Stimulated activated CD8-positive, alpha-beta memory T cell treated with anti-CD3 and anti-CD28 coated beads, Interleukin-4, amount 100 ng/mL, for 48 hours (primary cell): ENCODE results near the gene ATAD3B.
"Not testable (repeated sequence)": the region's sequence is repeated elsewhere in the genome, so short reads cannot be mapped to it uniquely, and the experiment has no call there.

Experiments used
- DNase-seq: peaks from one replicate; pipeline ENCODE4 v3.0.0-alpha.2; 2020

ATAD3B gene

GRCh38 chr1:1471389-1472052 is at the start of gene ATAD3B:
TSS of gene ATAD3B (plus strand) at chr1:1471765. CDS start at chr1:1471885, 120 bp downstream.
- DNase-seq = peak; percentile 98

GRCh38 chr1:1421907-1422464 is 49.6 kb upstream of the ATAD3B start:
- no peak for DNase-seq

- DNase-seq = no peak
Measured at GRCh38 chr1:1422465-1423244, 48.9 kb upstream of the ATAD3B start.

DNA sequence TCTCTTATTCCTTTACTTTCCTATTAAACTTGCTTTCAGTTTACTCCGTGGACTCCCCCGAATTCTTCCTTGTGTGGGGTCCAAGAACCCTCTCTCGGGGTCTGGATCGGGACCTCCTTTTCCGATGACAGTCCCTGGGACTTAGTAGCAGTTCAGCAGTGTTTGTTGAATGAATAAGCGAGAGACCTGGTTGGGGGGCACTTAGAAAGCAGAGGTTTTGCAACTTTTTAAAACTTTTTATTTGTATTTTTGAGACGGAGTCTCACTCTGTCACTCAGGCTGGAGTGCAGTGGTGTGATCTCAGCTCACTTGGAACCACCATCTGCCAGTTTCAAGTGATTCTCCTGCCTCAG is 48.3 kb upstream of the ATAD3B start:
- DNase-seq = no peak

GRCh38 chr1:1424707-1425106 is 46.9 kb upstream of the ATAD3B start:
- DNase-seq = no peak

DNA sequence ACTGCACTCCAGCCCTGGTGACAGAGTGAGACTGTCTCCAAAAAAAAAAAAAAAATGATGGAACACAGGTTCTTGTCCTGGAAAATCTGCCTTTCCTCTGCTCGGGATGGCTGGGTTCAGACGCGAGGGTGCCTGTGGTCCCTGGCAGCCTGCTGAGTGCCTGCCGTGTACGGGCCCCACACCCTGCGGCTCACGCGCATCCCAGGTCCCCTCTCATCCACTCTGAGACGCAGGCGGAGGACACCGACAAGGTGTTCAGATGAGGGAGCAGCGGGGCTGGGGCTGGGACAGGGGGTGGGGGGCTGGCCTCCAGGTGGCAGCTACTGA is 46.2 kb upstream of the ATAD3B start:
- no peak for DNase-seq

- DNase-seq = no peak
Measured at GRCh38 chr1:1425753-1426495, 45.6 kb upstream of the ATAD3B start.

- no peak for DNase-seq
Measured at GRCh38 chr1:1426496-1427105, 45.0 kb upstream of the ATAD3B start.

- no peak for DNase-seq
Measured at GRCh38 chr1:1427106-1427819, 44.3 kb upstream of the ATAD3B start.

- DNase-seq = no peak
Measured at GRCh38 chr1:1427820-1428148, 43.8 kb upstream of the ATAD3B start.

DNA sequence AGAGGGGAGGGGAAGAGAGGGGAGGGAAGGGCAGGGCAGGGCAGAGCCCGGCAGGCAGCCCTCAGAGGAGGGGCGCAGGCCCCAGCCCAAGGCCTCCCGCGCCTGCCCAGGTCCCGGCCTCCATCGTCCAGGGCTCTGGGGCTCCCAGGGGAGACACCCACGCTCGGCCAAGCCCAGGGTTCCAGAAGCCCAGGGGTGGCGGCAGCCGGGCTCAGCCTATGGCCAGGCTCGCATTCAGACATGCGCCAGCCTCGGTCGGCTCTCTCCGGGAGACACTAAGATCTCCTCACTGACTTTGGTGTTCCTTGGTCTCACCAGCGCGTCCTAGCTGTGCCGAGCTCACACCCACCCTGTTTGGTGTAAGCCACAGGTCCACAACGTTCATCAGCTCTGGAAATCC is 43.4 kb upstream of the ATAD3B start:
- DNase-seq = no peak

DNA sequence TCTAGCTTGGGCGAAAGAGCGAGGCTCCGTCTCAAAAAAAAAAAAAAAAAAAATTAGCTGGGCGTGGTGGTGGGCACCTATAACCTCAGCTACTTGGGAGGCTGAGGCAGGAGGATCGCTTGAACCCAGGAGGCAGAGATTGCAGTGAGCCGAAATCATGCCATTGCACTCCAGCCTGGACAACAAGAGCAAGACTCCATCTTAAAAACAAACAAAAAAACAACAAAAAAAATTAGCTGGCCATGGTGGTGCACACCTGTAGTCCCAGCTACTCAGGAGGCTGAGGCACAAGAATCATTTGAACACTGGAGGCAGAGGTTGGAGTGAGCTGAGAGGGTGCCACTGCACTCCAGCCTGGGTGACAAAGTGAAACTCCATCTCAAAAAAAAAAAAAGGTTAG is 42.6 kb upstream of the ATAD3B start:
- not testable (repeated sequence) for DNase-seq

DNA sequence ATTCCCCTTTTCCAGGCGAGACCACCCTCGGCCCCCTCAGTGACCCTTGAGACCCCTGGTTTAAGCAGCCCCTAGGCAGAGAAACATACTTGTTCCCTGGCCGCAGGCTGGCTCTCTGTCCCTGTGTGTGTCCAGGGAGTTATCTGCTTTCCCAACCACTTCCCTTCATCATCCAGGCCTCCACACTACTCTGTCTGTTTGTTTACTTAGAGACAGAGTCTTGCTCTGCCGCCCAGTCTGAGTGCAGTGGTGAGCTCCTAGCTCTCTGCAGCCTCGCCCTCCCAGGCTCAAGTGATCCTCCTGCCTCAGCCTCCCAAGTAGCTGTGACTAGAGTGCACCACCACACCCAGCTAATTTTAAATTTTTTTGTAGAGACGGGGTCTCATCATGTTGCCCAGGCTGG is 41.9 kb upstream of the ATAD3B start:
- no peak for DNase-seq

GRCh38 chr1:1430114-1430982 is 41.2 kb upstream of the ATAD3B start:
- no peak for DNase-seq

- no peak for DNase-seq
Measured at GRCh38 chr1:1430992-1431844, 40.3 kb upstream of the ATAD3B start.

DNA sequence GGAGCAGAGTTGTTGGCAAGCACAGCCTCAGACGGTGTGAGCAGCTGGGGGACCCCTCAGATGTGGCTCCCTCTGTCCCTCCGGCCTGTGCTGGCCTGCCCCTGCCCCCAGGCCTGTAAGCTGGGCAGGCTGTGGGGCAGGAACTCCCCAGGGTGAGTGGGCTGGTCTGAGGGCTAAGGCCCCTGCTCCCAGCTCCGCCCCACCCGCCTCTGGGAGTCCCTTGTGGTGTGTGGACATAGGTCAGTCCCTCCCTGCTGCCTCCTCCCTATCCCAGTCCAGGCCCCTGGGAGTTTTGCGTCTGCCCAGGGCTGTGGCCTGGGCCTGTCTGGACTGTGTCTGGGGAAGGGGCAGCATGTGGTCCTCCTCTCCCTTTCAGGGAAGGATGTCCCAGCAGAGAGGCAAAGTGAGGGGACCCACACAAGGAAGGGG is 39.7 kb upstream of the ATAD3B start:
- no peak for DNase-seq

DNA sequence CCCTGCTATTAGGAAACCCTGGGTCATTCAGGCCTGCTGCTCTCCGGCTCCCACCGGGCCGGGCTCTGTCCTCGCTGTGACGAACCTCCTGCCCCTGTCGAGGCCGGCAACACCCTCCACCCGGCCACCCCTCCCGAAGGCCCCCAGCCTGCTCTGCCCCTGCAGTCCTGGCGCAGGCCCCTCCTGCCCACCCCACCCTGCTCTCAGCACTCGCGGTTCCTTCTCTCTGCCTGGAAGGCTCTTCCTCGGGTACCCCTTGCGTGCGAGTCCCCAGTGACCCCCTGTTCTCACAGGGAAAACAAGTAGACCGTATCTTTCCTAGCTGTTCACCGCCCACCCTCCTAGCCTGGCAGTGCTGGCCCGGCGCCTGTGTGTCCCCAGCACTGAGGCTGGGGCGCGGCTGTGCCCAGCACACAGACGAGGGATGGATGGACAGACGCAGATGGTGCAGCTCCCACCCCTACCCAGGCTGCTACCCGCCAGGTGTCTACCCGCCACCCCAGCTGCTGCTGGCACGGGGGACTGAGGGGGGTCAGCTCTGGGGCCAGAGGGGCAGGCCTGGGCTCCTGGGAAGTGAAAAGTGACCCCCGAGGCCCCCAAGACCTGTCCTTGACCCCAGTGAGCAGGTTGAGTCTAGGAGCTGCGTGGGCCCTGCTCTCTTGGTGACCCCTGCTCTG is 39.2 kb upstream of the ATAD3B start:
- DNase-seq = no peak

DNA sequence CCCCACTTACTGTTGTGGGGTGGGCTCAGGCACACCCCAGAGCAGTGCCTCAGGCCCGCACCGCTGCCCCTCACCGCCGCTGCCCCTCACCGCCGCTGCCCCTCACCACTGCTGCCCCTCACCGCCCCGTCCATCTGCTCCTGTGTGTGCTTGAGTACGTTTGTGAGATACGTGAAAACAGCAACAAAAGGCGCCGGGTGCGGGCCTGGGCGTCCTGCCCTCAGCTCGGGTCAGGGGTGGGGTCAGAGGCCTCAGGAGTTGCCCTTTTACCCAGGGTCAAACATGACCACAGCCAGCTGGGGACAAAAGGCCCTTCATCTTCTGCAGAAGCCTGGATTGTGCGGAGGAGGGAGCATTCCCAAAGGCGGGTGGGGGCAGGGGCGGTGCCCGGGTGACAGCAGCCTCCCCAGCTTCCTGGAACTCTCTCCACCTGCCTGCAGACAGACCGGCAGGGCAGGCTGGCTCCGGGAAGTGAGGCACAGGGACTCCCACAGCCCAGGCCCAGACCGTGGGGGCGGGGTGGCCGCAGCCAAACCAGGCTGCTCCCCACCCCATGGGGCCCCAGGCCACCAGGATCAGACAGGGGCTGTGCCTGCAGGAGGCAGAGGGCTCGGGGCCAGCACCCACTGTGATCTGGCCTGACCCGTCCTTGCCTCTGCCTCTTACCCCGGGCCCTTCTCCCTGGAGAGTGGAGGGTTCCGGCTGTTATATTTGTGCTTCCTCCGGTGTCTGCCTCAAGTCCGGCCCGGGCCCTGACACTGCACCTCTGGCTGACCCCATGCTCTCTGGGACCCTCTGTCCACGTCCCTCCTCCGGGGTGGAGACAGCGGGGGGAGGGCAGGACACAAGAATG is 38.4 kb upstream of the ATAD3B start:
- peak; percentile 41 for DNase-seq

GRCh38 chr1:1433804-1434130 is 37.8 kb upstream of the ATAD3B start:
- peak; percentile 77 for DNase-seq
